ENCODE results near the gene FAM217B. TPM values are rescaled to one million over a fixed set of nuclear protein-coding genes. Genes with fewer than 3 reads are reported as not detected.

Gene FAM217B
- total and polyA plus RNA-seq, 2 of the 8 experiments (the other 6 are each of a cell fraction or from before 2014, with no cell fraction given) = 5.4 to 28.5 TPM

DNA sequence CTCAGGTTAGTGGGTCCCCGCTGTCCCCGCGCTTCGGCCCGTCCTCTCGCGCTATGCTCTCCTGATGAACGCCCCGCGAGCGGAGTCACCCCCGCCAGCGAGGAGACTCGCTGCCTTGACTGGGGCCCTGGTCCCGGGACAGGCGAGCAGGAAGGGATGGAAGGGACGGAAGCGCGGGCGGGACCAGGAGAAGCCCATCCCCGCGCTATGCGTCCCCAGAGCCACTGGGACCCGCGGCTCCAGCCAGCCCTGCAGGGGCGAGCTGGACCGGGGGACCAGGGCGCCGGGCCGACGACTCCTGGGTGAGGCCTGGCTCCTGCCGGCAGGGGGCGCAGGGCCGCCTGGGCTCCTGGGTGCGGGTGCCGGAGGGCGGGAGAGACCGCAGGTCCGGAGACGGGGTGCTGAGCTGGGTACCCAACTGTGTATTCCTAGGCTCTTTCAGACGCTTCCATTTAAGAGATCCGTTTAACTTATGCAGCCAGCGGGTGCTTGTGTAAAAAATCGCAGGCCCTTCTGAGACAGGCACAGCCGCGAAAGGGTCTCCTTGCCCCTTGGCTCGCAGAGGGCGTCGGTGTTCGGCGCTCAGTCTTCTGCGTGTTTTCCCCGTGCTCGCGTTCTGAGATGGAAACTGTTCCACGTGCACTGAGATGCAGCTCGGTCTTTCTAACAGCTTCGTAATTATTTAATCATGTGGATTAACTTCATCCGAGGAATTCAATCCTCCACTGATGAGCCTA lies 6.2 kb upstream of the FAM217B start (continued):
- TF ChIP-seq SP1 (IDR thresholded peaks at IDR 0.05; ENCODE audit: low read depth, low read length) (no peak), CEBPB (IDR thresholded peaks at IDR 0.05; ENCODE audit: low read depth, low read length) (no peak), CTCF (IDR thresholded peaks at IDR 0.05; ENCODE audit: control extremely low read depth in 1 of 3, insufficient read depth in 1 of 3, low read depth in 1 of 3, low read length in 3 of 3) (peak; percentile 67 to 82 (median 73)), CBX8 (IDR thresholded peaks at IDR 0.05; ENCODE audit: borderline replicate concordance, low read depth, low read length) (no peak), CHD2 (IDR thresholded peaks at IDR 0.05; ENCODE audit: low read length) (no peak), RNF2 (IDR thresholded peaks at IDR 0.05; ENCODE audit: borderline replicate concordance, low read depth, low read length, missing control alignments, poor library complexity, severe bottlenecking) (no peak), TAF7 (optimal IDR thresholded peaks at IDR 0.05; ENCODE audit: borderline replicate concordance, low read depth, low read length) (no peak), TEAD4 (IDR thresholded peaks at IDR 0.05; ENCODE audit: low read depth, low read length) (no peak), RBBP5 (IDR thresholded peaks at IDR 0.05; ENCODE audit: borderline replicate concordance, low read depth, low read length) (peak; percentile 27; the same call in 1 of the 2 replicates), E2F6 (IDR thresholded peaks at IDR 0.05) (peak; percentile 84), HDAC6 (IDR thresholded peaks at IDR 0.05; ENCODE audit: low read depth, low read length) (no peak), CHD1 (IDR thresholded peaks at IDR 0.05; ENCODE audit: low read depth, low read length) (no peak), EGR1 (IDR thresholded peaks at IDR 0.05; ENCODE audit: borderline replicate concordance, low read depth, low read length) (no peak), SRF (IDR thresholded peaks at IDR 0.05; ENCODE audit: low read depth, low read length) (no peak)

Data from H1 (cell line).